ENCODE data around the gene NFS1.

GRCh38 chr20:35709259-35709658 lies 10.1 kb upstream of the NFS1 start:
- TF ChIP-seq CTCF (IDR thresholded peaks at IDR 0.05): no peak
- no peak for TF ChIP-seq POLR2A (IDR thresholded peaks at IDR 0.05)
